K562 (cell line): Measurements from ENCODE around the gene MLYCD. TPM values are rescaled to one million over a fixed set of nuclear protein-coding genes. Genes with fewer than 3 reads are reported as not detected.

ENCODE experiments used
- ATAC-seq: fragments of 200-7000 bp; cut with Tn5 transposase; 3 replicates; pipeline ENCODE4 v1.9.1; 2020; ENCODE audit warnings: moderate library complexity
- BruUV-seq: library from RNA; stranded (reverse); fragments of 400-500 nt; replicated peaks from 2 replicates; lab custom pipeline; 2021; lab: Mats Ljungman, UMichigan
- CTCF ChIA-PET: fragments of 300-600 bp; formaldehyde crosslinking; extraction: SDS; loops from one replicate; lab custom pipeline; 2021; ENCODE audit warnings: low intra/inter-chr PET ratio; lab: Yijun Ruan, JAX
- POLR2A ChIA-PET: fragments of 300-600, 350-650 bp; sonication (Branson Sonifier 250); formaldehyde crosslinking; extraction: SDS; loops from one replicate; lab custom pipeline; 2021; ENCODE audit warnings: antibody characterized with exemption, inconsistent platforms; lab: Yijun Ruan, JAX
- DNase-seq, 4 experiments: peaks; one replicate each; pipeline versions ENCODE4 v3.0.0 to v3.0.0-alpha.2; 2011 to 2018; ENCODE audit warnings: low spot score in 3 of 4, mixed read lengths in 3 of 4; ENCODE audit errors: extremely low read depth in 1 of 4
- FAIRE-seq: peaks from 2 replicates; lab custom pipeline; 2011; peaks lifted over from hg19 to GRCh38; lab: Jason Lieb, UNC
- H2AFZ ChIP-seq: 2 replicates; pipeline ENCODE4 v1.6.0; 2011; ENCODE audit warnings: low read depth, low read length, control low read depth, inconsistent platforms
- H3K27ac ChIP-seq: fragments of 200-600 bp; 3 replicates; pipeline ENCODE4 v1.8.0; 2011; ENCODE audit warnings: low read depth, mild to moderate bottlenecking, control low read depth, inconsistent platforms, low read length, moderate library complexity, mixed read lengths; ENCODE audit errors: extremely low read depth
- H3K27me3 ChIP-seq, 2 experiments: fragments of 300-600 bp in 1 of 2; 2 replicates in 1 of 2; 3 replicates in 1 of 2; pipeline versions ENCODE4 v1.6.0 to v1.8.0; 2011; ENCODE audit warnings: inconsistent platforms in 2 of 2, low read length in 2 of 2, mild to moderate bottlenecking in 1 of 2, mixed read lengths in 1 of 2, moderate library complexity in 1 of 2; ENCODE audit not compliant: control insufficient read depth in 2 of 2, insufficient read depth in 2 of 2
- H3K36me3 ChIP-seq: fragments of 300-600 bp; 3 replicates; pipeline ENCODE4 v1.8.0; 2011; ENCODE audit warnings: mild to moderate bottlenecking, low read length, inconsistent platforms; ENCODE audit not compliant: control insufficient read depth, insufficient read depth
- H3K4me1 ChIP-seq, 2 experiments: fragments of 200-600 bp in 1 of 2; replicated peaks in 1 of 2; 2 replicates in 1 of 2; 3 replicates in 1 of 2; pipeline versions ENCODE4 v1.5.1 to v1.8.0; 2011; ENCODE audit warnings: inconsistent platforms in 2 of 2, low read length in 2 of 2, mild to moderate bottlenecking in 1 of 2, mixed read lengths in 1 of 2, moderate library complexity in 1 of 2; ENCODE audit not compliant: control insufficient read depth in 2 of 2, insufficient read depth in 2 of 2
- H3K4me2 ChIP-seq: 2 replicates; pipeline ENCODE4 v1.6.1; 2011; ENCODE audit warnings: low read length, control low read depth, inconsistent platforms, mixed read lengths; ENCODE audit not compliant: insufficient read depth
- H3K4me3 ChIP-seq: fragments of 200-600 bp; sonication (generic), shearing (Covaris generic); 2 replicates; pipeline ENCODE4 v1.5.1; 2016; ENCODE audit warnings: control low read depth, inconsistent platforms
- H3K79me2 ChIP-seq: fragments of 200-600 bp; 3 replicates; pipeline ENCODE4 v1.8.0; 2011; ENCODE audit warnings: low read length, inconsistent platforms; ENCODE audit not compliant: control insufficient read depth, insufficient read depth
- H3K9ac ChIP-seq, 2 experiments: 2 replicates each; pipeline versions ENCODE4 v1.6.0 to v1.6.1; 2011; ENCODE audit warnings: low read depth in 2 of 2, low read length in 2 of 2, control low read depth in 1 of 2, inconsistent platforms in 1 of 2, mild to moderate bottlenecking in 1 of 2, mixed read lengths in 1 of 2; ENCODE audit not compliant: insufficient read depth in 1 of 2
- H3K9me1 ChIP-seq: one replicate; pipeline ENCODE4 v1.6.0; 2011; ENCODE audit warnings: inconsistent platforms, mild to moderate bottlenecking, low read length, moderate library complexity; ENCODE audit not compliant: control insufficient read depth, insufficient read depth
- H3K9me3 ChIP-seq: replicated peaks from 2 replicates; pipeline ENCODE4 v1.5.1; 2011; ENCODE audit warnings: low read depth, low read length, inconsistent platforms; ENCODE audit not compliant: control insufficient read depth, insufficient read depth
- H4K20me1 ChIP-seq: replicated peaks from 2 replicates; pipeline ENCODE4 v1.6.1; 2011; ENCODE audit warnings: low read length, inconsistent platforms, mixed read lengths; ENCODE audit not compliant: control insufficient read depth, insufficient read depth
- ADNP ChIP-seq: fragments of 200-800 bp; sonication (Bioruptor generic); IDR thresholded peaks from 2 replicates; pipeline ENCODE4 v1.6.1; 2016; ENCODE audit warnings: missing genetic modification characterization, missing compliant biosample characterization
- CBX2 ChIP-seq: fragments of 200-600 bp; sonication (generic); IDR thresholded peaks from one replicate; pipeline ENCODE4 v1.6.1; 2012; ENCODE audit warnings: mild to moderate bottlenecking, low read length, inconsistent platforms; ENCODE audit not compliant: insufficient read depth, poor library complexity, severe bottlenecking
- ZKSCAN1 ChIP-seq: fragments of 150-350 bp; IDR thresholded peaks from 2 replicates; pipeline ENCODE4 v1.6.1; 2016; ENCODE audit warnings: low read depth, low read length
- WGBS: fragments of 100-300 bp; shearing (Covaris generic); methylation state at CpG from one replicate; pipeline ENCODE4 v1.1.6; 2016; ENCODE audit warnings: low coverage, mixed read lengths; ENCODE audit not compliant: insufficient coverage; ENCODE audit errors: missing lambda C conversion rate; 5-methylcytosine and 5-hydroxymethylcytosine counted together
- in situ Hi-C: fragments of 300-500 bp; cut with MboI; formaldehyde crosslinking; loops from 4 replicates; pipeline ENCODE4 v1.15.0; 2018; ENCODE audit warnings: inconsistent platforms, mixed read lengths
- intact Hi-C: fragments of 100-400 bp; cut with micrococcal nuclease; formaldehyde crosslinking; loops from 2 replicates; pipeline ENCODE4 v1.14.2; 2022
- polyA plus RNA-seq, 8 experiments: library from polyadenylated mRNA; depleted of rRNA in 4 of 8; stranded (reverse) in 5 of 8; unstranded in 3 of 8; fragments of >200 nt; fragmentation: Nextera tagmentation in 2 of 8; fragmentation: Illumina TruSeq in 1 of 8; extraction: Ambion mirVana in 2 of 8; extraction: Trizol in 1 of 8; gene quantifications; 2 replicates each; pipeline versions ENCODE4 v1.2.1 to v1.2.3, GENCODE V29; 2011 to 2014; ENCODE audit warnings: inconsistent platforms in 1 of 8, missing spikeins in 1 of 8
- total RNA-seq, 7 experiments: library from RNA; depleted of rRNA in 6 of 7; stranded (reverse); fragments of >200 nt in 6 of 7; fragmentation: Illumina TruSeq in 2 of 7; extraction: Trizol in 2 of 7; gene quantifications; 2 replicates each; pipeline versions ENCODE4 v1.2.1 to v1.2.3, GENCODE V29; 2011 to 2021; ENCODE audit warnings: low replicate concordance in 1 of 7
- TF ChIP-seq, protein P1 (sequence below): fragments of 450-650 bp; IDR thresholded peaks from 2 replicates; pipeline ENCODE4 v1.6.1; 2016

Gene MLYCD
- total and polyA plus RNA-seq, 9 of the 15 experiments (the other 6 are each of a cell fraction or from before 2014, with no cell fraction given): 0.15 to 2.0 (median 1.0) TPM

DNA sequence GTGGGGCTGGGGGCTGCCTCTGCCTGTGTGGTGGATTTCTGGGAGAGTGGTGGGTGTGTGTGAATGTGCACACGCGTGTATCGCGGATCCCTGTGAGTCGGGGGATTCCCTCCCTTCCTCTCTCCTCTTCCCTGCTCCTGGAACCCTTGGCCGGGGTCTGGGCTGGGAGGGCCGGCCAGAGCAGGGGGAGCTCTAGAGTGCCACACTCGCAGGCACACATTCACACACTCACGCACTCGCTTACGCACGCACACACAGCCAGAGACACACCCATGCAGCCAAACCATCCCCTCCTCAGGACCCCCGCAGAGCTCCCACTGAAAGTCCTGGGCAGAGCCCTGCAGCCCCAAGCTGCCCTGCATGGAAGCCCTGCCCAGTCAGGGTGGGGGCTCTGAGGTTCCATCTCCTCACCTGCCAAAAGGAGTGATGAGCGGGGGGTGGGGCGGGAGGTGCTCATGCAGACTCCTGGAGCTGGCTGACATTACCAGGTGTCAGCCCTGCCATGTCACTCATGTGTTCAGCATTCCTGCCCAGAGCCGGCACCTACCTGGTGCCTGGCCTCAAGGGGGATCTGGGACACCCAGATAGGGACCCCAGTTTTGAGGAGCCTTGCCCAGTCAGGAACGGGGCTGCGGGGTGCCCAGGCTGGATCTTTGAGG is 71.0 kb downstream of the MLYCD start:
- no peak for ATAC-seq
- intact Hi-C loops (no loop called here), in situ Hi-C loops (loop anchor here (10.0 kb wide), 1 partner anchor 75 kb away; the partner anchor contains the start of gene SLC38A8)
- Histone ChIP-seq H4K20me1 (peaks cover 15% of the 10 kb centered on the region; the same call in 1 of the 2 replicates), H3K9me3 (no peaks in the 10 kb centered on the region), H3K4me3 (no peak overlapping the region), H3K27me3 (peaks cover 25 to 53% of the 10 kb centered on the region in 2 experiments; a peak in 4 of 5 replicates), H3K4me1 (peaks cover 0 to 38% of the 10 kb centered on the region in 2 experiments; a peak in 1 of 5 replicates), H3K27ac (no peak overlapping the region), H3K4me2 (no peak overlapping the region), H3K36me3 (no peaks in the 10 kb centered on the region), H3K79me2 (no peaks in the 10 kb centered on the region), H3K9ac (no peak overlapping the region), H3K9me1 (no peaks in the 10 kb centered on the region), H2AFZ (no peak overlapping the region)
- CTCF ChIA-PET: interaction anchor here (1.6 to 3.5 kb wide), 2 partner anchors 96 kb away, joined by 4 to 37 read pairs; no protein-coding TSS in a partner anchor
- 25% methylated on average over 18 of the region's 18 CpGs for WGBS
- no peak for FAIRE-seq
- TF ChIP-seq, protein P1, sequence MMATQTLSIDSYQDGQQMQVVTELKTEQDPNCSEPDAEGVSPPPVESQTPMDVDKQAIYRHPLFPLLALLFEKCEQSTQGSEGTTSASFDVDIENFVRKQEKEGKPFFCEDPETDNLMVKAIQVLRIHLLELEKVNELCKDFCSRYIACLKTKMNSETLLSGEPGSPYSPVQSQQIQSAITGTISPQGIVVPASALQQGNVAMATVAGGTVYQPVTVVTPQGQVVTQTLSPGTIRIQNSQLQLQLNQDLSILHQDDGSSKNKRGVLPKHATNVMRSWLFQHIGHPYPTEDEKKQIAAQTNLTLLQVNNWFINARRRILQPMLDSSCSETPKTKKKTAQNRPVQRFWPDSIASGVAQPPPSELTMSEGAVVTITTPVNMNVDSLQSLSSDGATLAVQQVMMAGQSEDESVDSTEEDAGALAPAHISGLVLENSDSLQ: peak; percentile 30; the same call in 1 of the 2 replicates
- TF ChIP-seq ADNP (tag) (no peak), CBX2 (no peak), ZKSCAN1 (no peak)
- no TSS peak for BruUV-seq
- no peak for DNase-seq
- POLR2A ChIA-PET: interaction anchor here (1.3 kb wide), 1 partner anchor 17 kb away, joined by 3 read pairs; the partner anchor contains the start of gene OSGIN1
